Stimulated activated CD8-positive, alpha-beta memory T cell treated with anti-CD3 and anti-CD28 coated beads, Interleukin-2, amount 100 ng/mL, for 1 hour (primary cell): Measurements from ENCODE around the gene GDF2.

Experiments used
- DNase-seq, 2 donors: peaks; one replicate each; pipeline ENCODE4 v3.0.0-alpha.2; 2020; ENCODE audit warnings: low read depth in 2 of 2

The GDF2 gene

GRCh38 chr10:47368431-47369180 lies 46.4 kb downstream of the GDF2 start:
- DNase-seq = no peak

- DNase-seq = no peak
Measured at GRCh38 chr10:47369251-47369894, 47.1 kb downstream of the GDF2 start.

- no peak for DNase-seq
Measured at GRCh38 chr10:47370015-47370767, 47.9 kb downstream of the GDF2 start.

- DNase-seq = no peak
Measured at GRCh38 chr10:47370878-47371277, 48.6 kb downstream of the GDF2 start.

- DNase-seq = no peak
Measured at GRCh38 chr10:47371629-47372485, 49.6 kb downstream of the GDF2 start.

- no peak for DNase-seq
Measured at GRCh38 chr10:47372726-47373125, 50.5 kb downstream of the GDF2 start.

- DNase-seq = no peak
Measured at GRCh38 chr10:47374611-47375536, 52.6 kb downstream of the GDF2 start.

- DNase-seq = no peak
Measured at GRCh38 chr10:47376522-47377220, 54.4 kb downstream of the GDF2 start.
